ENCODE data around the gene TAF15. TPM values are rescaled to one million over a fixed set of nuclear protein-coding genes. Genes with fewer than 3 reads are reported as not detected.
A peak's percentile ranks its signal among the peaks of the same experiment; 100 is the strongest.

TAF15 gene
- total and polyA plus RNA-seq, 2 of the 13 experiments (the other 11 are each of a cell fraction or from before 2014, with no cell fraction given), result 25.2 to 26.5 TPM

- TF ChIP-seq ZBTB40 (IDR thresholded peaks at IDR 0.05), result no peak
- TF ChIP-seq ZBTB40 (CRISPR knock-in tag; IDR thresholded peaks at IDR 0.05), result no peak; the same call in 1 of the 2 replicates
- TF ChIP-seq, protein P1, sequence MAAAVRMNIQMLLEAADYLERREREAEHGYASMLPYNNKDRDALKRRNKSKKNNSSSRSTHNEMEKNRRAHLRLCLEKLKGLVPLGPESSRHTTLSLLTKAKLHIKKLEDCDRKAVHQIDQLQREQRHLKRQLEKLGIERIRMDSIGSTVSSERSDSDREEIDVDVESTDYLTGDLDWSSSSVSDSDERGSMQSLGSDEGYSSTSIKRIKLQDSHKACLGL (CRISPR knock-in tag; IDR thresholded peaks at IDR 0.05), result peak; percentile 34; the same call in 1 of the 2 replicates
- peak; percentile 82; the same call in 1 of the 2 replicates for TF ChIP-seq MTA1 (CRISPR knock-in tag; IDR thresholded peaks at IDR 0.05; ENCODE audit: borderline replicate concordance)
- peak; percentile 64; the same call in 1 of the 2 replicates for TF ChIP-seq RXRA (CRISPR knock-in tag; IDR thresholded peaks at IDR 0.05)
- no peak; the same call in 1 of the 2 replicates for TF ChIP-seq CREBL2 (CRISPR knock-in tag; IDR thresholded peaks at IDR 0.05; ENCODE audit: borderline replicate concordance)
- TF ChIP-seq ZNF746 (CRISPR knock-in tag; IDR thresholded peaks at IDR 0.05), result no peak
- 0 out of 2 replicates have a peak, but pooled peaks have one; percentile 11 for TF ChIP-seq ZNF281 (CRISPR knock-in tag; IDR thresholded peaks at IDR 0.05; ENCODE audit: borderline replicate concordance)
- no peak for TF ChIP-seq ZNF292 (CRISPR knock-in tag; IDR thresholded peaks at IDR 0.05; ENCODE audit: borderline replicate concordance, low read depth)
- no peak for TF ChIP-seq SCMH1 (CRISPR knock-in tag; IDR thresholded peaks at IDR 0.05; ENCODE audit: borderline replicate concordance)
- TF ChIP-seq SPEN (CRISPR knock-in tag; IDR thresholded peaks at IDR 0.05; ENCODE audit: low read depth), result peak; percentile 76; the same call in 1 of the 2 replicates
- no peak for TF ChIP-seq ZNF17 (CRISPR knock-in tag; IDR thresholded peaks at IDR 0.05)
- peak; percentile 57; the same call in 1 of the 2 replicates for TF ChIP-seq BORCS8-MEF2B (CRISPR knock-in tag; IDR thresholded peaks at IDR 0.05)
- peak; percentile 81; the same call in 1 of the 2 replicates for TF ChIP-seq ZNF225 (CRISPR knock-in tag; IDR thresholded peaks at IDR 0.05)
- peak; percentile 91; the same call in 1 of the 2 replicates for TF ChIP-seq ZNF773 (CRISPR knock-in tag; IDR thresholded peaks at IDR 0.05; ENCODE audit: borderline replicate concordance)
- no peak for TF ChIP-seq SIX4 (CRISPR knock-in tag; IDR thresholded peaks at IDR 0.05)
These were observed 44.9 kb upstream of the TAF15 start (continued) for GRCh38 chr17:35764123-35764991.

All from HepG2 (cell line).